B cell (primary cell): ENCODE measurements around the gene ARPP21.

ENCODE experiments used
- CTCF ChIP-seq: fragments of 200-600 bp; IDR thresholded peaks from one replicate; pipeline ENCODE4 v1.8.0; 2022; ENCODE audit warnings: antibody characterized with exemption, mild to moderate bottlenecking
- EZH2 ChIP-seq: IDR thresholded peaks from 2 replicates; pipeline ENCODE4 v1.6.1; 2012; ENCODE audit warnings: borderline replicate concordance, low read depth, mild to moderate bottlenecking, moderate library complexity, low read length; ENCODE audit not compliant: insufficient read depth, poor library complexity, severe bottlenecking

- TF ChIP-seq CTCF, result no peak
- no peak for TF ChIP-seq EZH2
Measured at GRCh38 chr3:35602395-35602936, 36.9 kb upstream of the ARPP21 start.
